Activated CD8-positive, alpha-beta memory T cell treated with anti-CD3 and anti-CD28 coated beads, Interleukin-2, amount 50 U/mL, for 4 hours (primary cell): ENCODE data around the gene BRD3OS.
"Not testable (repeated sequence)": the region's sequence is repeated elsewhere in the genome, so short reads cannot be mapped to it uniquely, and the experiment has no call there.

Experiments used
- DNase-seq: peaks from one replicate; pipeline ENCODE4 v3.0.0-alpha.2; 2020

BRD3OS gene

DNA sequence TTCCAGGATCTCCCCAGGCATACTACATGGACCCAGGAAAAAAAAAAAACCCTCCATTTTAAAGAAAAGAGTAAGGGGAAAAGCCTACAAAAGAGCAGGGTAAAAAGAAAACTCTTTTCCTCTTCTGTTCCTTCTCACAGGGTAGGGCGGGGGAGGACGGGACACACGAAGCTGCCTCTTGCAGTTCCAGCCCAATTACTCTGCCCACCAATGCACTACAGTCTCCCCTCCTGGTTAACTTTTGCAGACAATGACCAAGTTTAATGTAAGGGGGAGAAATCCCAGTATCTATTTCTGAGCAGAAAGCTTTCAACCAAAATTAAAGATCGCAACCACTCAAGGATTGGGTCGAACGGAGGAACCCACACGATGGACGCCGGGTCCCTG, 41.2 kb downstream of the BRD3OS start:
- no peak for DNase-seq

DNA sequence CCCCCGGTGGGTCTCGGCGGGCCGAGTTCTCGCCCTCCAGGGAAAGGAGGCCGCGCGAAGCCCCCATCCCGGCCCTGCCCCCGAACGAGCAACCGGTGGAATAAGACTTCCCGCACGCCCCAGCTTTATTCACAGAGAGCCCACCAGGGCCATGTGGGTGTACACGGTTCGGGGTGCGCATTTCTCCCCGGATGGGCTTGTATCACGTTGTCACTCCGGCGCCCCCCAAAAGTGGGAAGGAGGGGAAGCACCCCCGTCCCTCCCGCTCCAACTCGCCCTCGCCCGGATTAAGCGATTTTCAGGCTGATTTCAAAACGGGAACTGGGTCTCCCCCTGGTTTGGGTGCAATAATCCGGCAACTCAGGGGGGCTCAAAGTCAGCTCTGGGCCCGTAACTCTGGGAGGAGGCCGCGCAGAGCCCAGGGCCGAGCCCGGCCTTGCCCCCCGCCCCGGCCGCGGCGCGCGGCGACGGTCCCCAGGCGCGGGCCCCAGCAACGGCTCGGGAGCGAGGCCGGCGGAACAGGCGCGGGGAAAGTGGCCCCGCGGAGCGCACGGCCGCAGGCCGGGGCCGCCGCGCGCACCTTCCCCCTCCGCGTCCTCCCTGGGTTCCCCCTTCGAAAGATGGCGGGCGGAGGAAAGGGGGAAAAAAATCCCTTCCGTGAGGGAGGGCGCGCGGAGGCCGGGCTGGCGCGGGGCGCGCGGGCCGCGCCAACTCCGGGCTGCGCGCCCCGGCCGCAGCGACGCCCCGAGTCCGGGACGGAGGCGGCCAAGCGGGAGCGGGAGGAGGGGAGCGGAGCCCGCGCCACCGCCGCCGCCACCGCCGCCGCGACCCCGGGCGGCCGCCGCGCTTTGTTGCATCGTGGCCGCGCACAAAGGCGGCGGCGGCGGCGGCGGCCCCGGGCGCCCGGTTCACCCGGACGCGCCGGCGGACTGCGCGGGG, 41.9 kb downstream of the BRD3OS start:
- peak; percentile 45 for DNase-seq

DNA sequence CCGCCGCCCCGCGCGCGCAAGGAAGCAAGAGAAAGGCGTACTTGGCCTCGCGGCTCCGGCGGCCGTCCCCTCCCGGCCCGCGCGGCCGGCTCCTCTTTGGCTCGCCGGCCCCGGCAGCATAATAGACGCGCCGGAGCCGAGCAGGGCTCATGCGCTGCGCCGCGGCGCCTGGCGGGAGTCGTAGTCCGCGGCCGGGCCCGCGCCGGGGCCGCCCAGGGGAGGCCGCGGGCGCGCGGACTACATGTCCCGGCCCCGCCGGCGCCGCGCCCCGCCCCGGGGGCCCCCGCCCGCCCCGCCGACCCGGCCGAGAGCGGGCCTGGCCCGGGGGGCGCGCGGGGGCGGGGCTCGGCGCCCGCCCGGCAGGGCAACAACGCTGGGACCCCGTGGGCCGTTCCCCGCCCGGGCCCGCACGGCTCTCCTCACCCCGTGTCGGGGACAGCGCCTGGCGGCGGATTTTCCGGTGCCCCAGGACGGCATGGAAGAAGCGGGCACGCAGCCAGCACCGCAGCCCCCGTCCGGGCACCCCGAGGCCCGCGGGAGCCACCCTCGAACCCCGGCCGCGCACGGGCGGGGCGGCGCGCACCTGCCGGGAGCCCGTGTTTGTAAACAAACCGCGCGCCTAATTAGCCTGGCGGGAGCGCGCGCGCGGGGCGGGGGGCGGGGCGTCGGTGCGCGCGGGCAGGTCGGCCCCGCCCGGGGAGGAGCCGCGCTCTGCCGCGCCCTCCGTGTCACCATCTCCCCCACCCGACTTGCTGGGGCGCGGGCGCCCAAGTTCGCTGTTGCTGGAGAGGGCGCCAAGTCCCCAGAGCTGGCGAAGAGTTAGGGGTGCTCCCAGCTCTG, 42.8 kb downstream of the BRD3OS start, which contains the start of gene BRD3:
BRD3 (minus strand) TSS at position 123 of the 840 bp plus-strand sequence. CDS start 14,549 bp downstream, outside the sequence.
- DNase-seq = peak; percentile 81

- no peak for DNase-seq
Measured at GRCh38 chr9:134068744-134069479, 43.6 kb downstream of the BRD3OS start.

DNA sequence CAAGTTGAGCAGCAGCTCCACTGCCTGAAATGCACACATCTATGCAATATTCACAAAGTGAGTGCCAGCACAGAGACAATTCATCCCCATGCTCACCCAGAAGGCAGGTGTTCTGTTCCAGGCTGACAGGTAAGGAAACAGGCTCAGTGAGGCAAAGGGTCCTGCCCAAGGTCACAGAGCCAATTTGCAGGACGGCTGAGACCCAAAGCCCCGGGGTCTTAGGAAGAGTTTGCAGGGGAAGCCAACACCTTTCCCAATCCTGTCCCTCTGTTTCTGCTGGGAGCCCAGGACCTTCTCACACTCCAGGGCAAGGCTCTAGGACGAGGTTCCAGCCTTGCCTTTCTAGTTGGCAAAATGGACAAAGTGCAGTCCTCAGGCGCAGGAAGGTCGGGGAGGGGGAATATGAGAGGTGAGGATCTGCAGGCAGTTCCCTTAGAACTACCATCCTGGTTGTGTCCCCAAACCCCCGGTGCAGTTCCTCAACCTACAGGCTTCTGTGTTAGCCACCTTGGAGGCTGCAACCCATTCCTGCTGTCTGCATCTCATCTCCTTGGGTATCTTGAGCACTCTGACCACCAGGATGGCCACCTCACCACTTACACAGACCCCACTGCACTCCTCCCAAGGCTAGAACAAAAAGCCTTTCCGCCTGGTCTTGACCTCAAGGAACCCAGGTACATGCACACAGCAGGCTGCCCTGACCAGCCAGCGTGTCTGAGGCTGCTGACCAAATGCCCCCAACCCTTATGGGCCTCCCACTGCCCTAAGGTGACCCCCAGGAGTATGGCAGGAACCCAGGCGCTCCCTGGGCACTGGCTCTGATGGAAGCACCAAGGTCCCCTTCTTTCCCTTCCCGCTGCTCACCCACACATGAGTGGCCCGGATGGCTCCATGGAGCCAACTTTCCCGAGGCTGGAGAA, 44.5 kb downstream of the BRD3OS start:
- DNase-seq = no peak

DNA sequence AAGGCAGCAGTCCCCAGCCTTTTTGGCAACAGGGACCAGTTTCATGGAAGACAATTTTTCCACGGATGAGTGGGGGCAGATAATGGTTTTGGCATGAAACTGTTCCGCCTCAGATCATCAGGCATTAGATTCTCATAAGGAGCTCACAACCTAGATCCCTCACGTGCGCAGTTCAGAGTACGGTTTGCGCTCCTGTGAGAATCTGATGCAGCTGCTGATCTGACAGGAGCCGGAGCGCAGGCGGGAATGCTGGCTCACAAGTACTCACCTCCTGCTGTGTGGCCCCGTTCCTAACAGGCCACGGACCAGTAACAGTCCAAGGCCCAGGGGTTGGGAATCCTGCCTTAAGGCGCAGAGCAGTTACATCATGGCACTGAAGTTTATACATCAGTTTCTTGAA, 45.9 kb downstream of the BRD3OS start:
- DNase-seq = no peak

DNA sequence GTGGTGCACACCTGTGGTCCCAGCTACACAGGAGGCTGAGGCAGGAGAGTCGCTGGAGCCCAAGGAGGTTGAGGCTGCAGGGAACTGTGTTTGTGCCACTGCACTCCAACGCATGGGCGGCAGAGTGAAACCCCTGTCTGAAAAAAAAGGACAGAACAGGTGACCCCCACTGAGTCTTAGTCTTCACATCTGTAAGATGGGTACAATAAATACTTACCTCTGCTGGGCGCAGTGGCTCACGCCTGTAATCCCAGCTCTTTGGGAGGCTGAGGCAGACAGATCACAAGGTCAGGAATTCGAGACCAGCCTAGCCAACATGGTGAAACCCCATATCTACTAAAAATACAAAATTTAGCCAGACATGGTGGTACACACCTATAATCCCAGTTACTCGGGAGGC, 47.4 kb downstream of the BRD3OS start:
- not testable (repeated sequence) for DNase-seq

DNA sequence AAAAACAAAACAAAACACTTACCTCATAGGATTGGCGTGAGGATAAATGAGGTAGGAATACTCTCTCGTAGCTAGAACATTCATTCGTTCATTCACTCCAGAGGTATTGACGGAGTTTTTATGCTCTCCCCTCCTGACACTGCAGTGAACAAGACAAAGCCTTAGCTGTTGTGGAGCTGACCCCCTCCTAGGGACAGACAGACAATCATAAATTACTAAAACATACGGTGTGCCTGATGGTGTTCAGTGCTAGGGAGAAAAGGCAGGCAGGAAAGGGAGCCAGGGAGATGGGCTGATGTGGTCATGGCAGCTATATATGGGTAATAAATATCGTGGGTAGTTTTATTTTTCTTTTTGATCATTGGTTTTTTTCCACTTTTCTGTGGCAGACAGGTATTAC, 48.2 kb downstream of the BRD3OS start:
- DNase-seq = no peak

DNA sequence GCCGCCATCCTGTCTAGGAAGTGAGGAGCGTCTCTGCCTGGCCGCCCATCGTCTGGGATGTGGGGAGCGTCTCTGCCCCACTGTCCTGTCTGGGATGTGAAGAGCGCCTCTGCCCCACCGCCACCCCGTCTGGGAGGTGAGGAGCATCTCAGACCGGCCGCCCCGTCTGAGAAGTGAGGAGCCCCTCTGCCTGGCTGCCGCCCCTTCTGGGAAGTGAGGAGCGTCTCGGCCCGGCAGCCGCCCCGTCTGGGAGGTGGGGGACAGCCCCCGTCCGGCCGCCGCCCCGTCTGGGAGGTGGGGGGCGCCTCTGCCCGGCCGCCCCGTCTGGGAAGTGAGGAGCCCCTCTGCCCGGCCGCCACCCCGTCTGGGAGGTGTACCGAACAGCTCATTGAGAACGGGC, 50.4 kb downstream of the BRD3OS start:
- not testable (repeated sequence) for DNase-seq

GRCh38 chr9:134076644-134077043, 51.4 kb downstream of the BRD3OS start:
- no peak for DNase-seq
